ENCODE measurements around the gene SLC35D3. TPM values are rescaled to one million over a fixed set of nuclear protein-coding genes. Genes with fewer than 3 reads are reported as not detected.
"Not testable (repeated sequence)": the region's sequence is repeated elsewhere in the genome, so short reads cannot be mapped to it uniquely, and the experiment has no call there.

The SLC35D3 gene
- not detected for total RNA-seq

- H3K36me3 ChIP-seq: no peaks in the 10 kb centered on the region
- H3K9me3 ChIP-seq: no peaks in the 10 kb centered on the region
- intact Hi-C loops (cut with DNase I): no loop called here
- H3K4me3 ChIP-seq: peak within 1 kb of the TSS; percentile 45 to 48
- H3K27ac ChIP-seq: no peak within 1 kb of the TSS
- H3K27me3 ChIP-seq: peaks cover 6% of the 10 kb centered on the region
- H3K4me1 ChIP-seq: peaks cover 30% of the 10 kb centered on the region
- TF ChIP-seq CTCF (IDR thresholded peaks at IDR 0.05) (no peak), POLR2AphosphoS5 (IDR thresholded peaks at IDR 0.05; ENCODE audit: insufficient read depth in 1 of 2, low read depth in 1 of 2) (no peak), POLR2A (IDR thresholded peaks at IDR 0.05) (no peak)
- no peak for DNase-seq (ENCODE audit: extremely low spot score in 2 of 2)
These were observed at the start of gene SLC35D3 for GRCh38 chr6:136921936-136922684. TSS of gene SLC35D3 (plus strand) at chr6:136922301. CDS start at chr6:136922429, 128 bp downstream.

- TF ChIP-seq POLR2A (IDR thresholded peaks at IDR 0.05) (no peak), CTCF (IDR thresholded peaks at IDR 0.05) (no peak)
- Histone ChIP-seq H3K4me3 (no peak overlapping the region), H3K27me3 (no peaks in the 10 kb centered on the region), H3K36me3 (peaks cover 0 to 18% of the 10 kb centered on the region in 2 donors), H3K4me1 (no peaks in the 10 kb centered on the region), H3K27ac (no peak overlapping the region), H3K9me3 (peaks cover 13% of the 10 kb centered on the region)
- intact Hi-C loops (cut with DNase I): no loop called here
- no peak for DNase-seq (ENCODE audit: extremely low spot score in 2 of 2)
These were observed 48.4 kb upstream of the SLC35D3 start for GRCh38 chr6:136873748-136874147.

- intact Hi-C loops (cut with DNase I); H3K4me1 ChIP-seq; H3K4me3 ChIP-seq; DNase-seq (ENCODE audit: extremely low spot score in 2 of 2); H3K27me3 ChIP-seq; H3K27ac ChIP-seq: not testable (repeated sequence)
- H3K36me3 ChIP-seq: peaks cover 0 to 17% of the 10 kb centered on the region in 2 donors
- H3K9me3 ChIP-seq: peaks cover 13% of the 10 kb centered on the region
These were observed 45.6 kb upstream of the SLC35D3 start for GRCh38 chr6:136876469-136876868.

GRCh38 chr6:136880748-136881460 lies 41.2 kb upstream of the SLC35D3 start:
- Histone ChIP-seq H3K4me1 (no peaks in the 10 kb centered on the region), H3K9me3 (no peaks in the 10 kb centered on the region), H3K36me3 (no peaks in the 10 kb centered on the region), H3K27ac (no peak overlapping the region), H3K4me3 (no peak overlapping the region), H3K27me3 (no peaks in the 10 kb centered on the region)
- intact Hi-C loops (cut with DNase I): no loop called here
- TF ChIP-seq CTCF (IDR thresholded peaks at IDR 0.05) (no peak), POLR2A (IDR thresholded peaks at IDR 0.05) (no peak), POLR2AphosphoS5 (IDR thresholded peaks at IDR 0.05; ENCODE audit: insufficient read depth in 1 of 2, low read depth in 1 of 2) (no peak)
- no peak for DNase-seq (ENCODE audit: extremely low spot score in 2 of 2)

GRCh38 chr6:136886091-136886490 lies 36.0 kb upstream of the SLC35D3 start:
- H3K4me3 ChIP-seq: no peak overlapping the region
- H3K4me1 ChIP-seq: no peaks in the 10 kb centered on the region
- no peaks in the 10 kb centered on the region for H3K36me3 ChIP-seq
- no peaks in the 10 kb centered on the region for H3K27me3 ChIP-seq
- no peak overlapping the region for H3K27ac ChIP-seq
- no peaks in the 10 kb centered on the region for H3K9me3 ChIP-seq
- no peak for DNase-seq (ENCODE audit: extremely low spot score in 2 of 2)
- TF ChIP-seq CTCF (IDR thresholded peaks at IDR 0.05) (no peak), POLR2A (IDR thresholded peaks at IDR 0.05) (no peak), POLR2AphosphoS5 (IDR thresholded peaks at IDR 0.05; ENCODE audit: insufficient read depth in 1 of 2, low read depth in 1 of 2) (no peak)
- intact Hi-C loops (cut with DNase I): no loop called here
